ENCODE data around the gene NAGA. TPM values are rescaled to one million over a fixed set of nuclear protein-coding genes. Genes with fewer than 3 reads are reported as not detected.
"Not testable (repeated sequence)": the region's sequence is repeated elsewhere in the genome, so short reads cannot be mapped to it uniquely, and the experiment has no call there.

The NAGA gene
- total and polyA plus RNA-seq, 9 of the 15 experiments (the other 6 are each of a cell fraction or from before 2014, with no cell fraction given) = 6.5 to 20.6 (median 17.4) TPM

GRCh38 chr22:42116848-42117424, 46.3 kb upstream of the NAGA start (continued):
- TF ChIP-seq, protein P1, sequence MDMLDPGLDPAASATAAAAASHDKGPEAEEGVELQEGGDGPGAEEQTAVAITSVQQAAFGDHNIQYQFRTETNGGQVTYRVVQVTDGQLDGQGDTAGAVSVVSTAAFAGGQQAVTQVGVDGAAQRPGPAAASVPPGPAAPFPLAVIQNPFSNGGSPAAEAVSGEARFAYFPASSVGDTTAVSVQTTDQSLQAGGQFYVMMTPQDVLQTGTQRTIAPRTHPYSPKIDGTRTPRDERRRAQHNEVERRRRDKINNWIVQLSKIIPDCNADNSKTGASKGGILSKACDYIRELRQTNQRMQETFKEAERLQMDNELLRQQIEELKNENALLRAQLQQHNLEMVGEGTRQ (CRISPR knock-in tag; IDR thresholded peaks at IDR 0.05) = no peak
- TF ChIP-seq DDX20 (tag; IDR thresholded peaks at IDR 0.05; ENCODE audit: low read depth) (no peak), SMAD2 (IDR thresholded peaks at IDR 0.05; ENCODE audit: low read depth, low read length) (no peak), COPS2 (conservative IDR thresholded peaks at IDR 0.05) (no peak), FOXJ2 (tag; IDR thresholded peaks at IDR 0.05) (no peak), L3MBTL2 (IDR thresholded peaks at IDR 0.05) (no peak), ZNF398 (CRISPR knock-in tag; IDR thresholded peaks at IDR 0.05) (no peak)

DNA sequence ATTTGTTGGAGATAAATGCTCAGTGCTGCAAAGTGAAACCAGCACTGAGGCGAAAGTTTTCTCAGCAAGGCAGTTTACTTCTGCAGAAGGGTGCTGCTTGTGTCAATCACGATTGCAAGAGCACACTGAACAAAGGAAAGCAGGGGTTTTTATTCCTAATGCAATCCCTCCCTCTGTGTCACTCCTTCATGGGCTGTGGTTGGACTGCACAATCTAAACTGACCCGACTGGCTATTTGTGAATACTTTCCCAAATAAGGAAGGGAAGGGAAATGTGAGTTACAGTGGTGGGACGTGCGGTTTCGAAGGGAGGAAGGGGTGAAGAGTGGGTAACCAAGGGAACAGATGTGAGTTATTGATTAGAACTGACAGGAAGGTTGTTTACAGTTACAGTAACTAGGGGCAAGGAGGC, 44.8 kb upstream of the NAGA start:
- H3K4me1 ChIP-seq (replicated peaks in 1 of 2; ENCODE audit: control insufficient read depth in 2 of 2, insufficient read depth in 2 of 2, low read length in 2 of 2); H3K9ac ChIP-seq (ENCODE audit: insufficient read depth in 1 of 2, low read depth in 2 of 2, low read length in 2 of 2); H3K4me3 ChIP-seq; POLR2A ChIA-PET; H3K4me2 ChIP-seq (ENCODE audit: insufficient read depth, low read length); H3K27ac ChIP-seq (ENCODE audit: extremely low read depth, low read depth, low read length); DNase-seq (ENCODE audit: extremely low read depth in 1 of 4, low spot score in 3 of 4); FAIRE-seq; H2AFZ ChIP-seq (ENCODE audit: low read depth, low read length); BruUV-seq (replicated peaks); ATAC-seq; H3K9me1 ChIP-seq (ENCODE audit: control insufficient read depth, insufficient read depth, low read length); CTCF ChIA-PET (ENCODE audit: low intra/inter-chr PET ratio); H3K27me3 ChIP-seq (ENCODE audit: control insufficient read depth in 2 of 2, insufficient read depth in 2 of 2, low read length in 2 of 2); H3K9me3 ChIP-seq (replicated peaks; ENCODE audit: control insufficient read depth, insufficient read depth, low read depth, low read length); in situ Hi-C loops (cut with MboI); H3K79me2 ChIP-seq (ENCODE audit: control insufficient read depth, insufficient read depth, low read length); H4K20me1 ChIP-seq (replicated peaks; ENCODE audit: control insufficient read depth, insufficient read depth, low read length); H3K36me3 ChIP-seq (ENCODE audit: control insufficient read depth, insufficient read depth, low read length): not testable (repeated sequence)
- 9% methylated on average over 5 of the region's 6 CpGs for WGBS (ENCODE audit: insufficient coverage, low coverage, missing lambda C conversion rate)
- TF ChIP-seq CBX1 (IDR thresholded peaks at IDR 0.05; ENCODE audit: low read depth) = 0 out of 2 replicates have a peak, but pooled peaks have one; percentile 51
- TF ChIP-seq CBX3 (IDR thresholded peaks at IDR 0.05; ENCODE audit: borderline replicate concordance in 1 of 2, low read length in 2 of 2) = peak in 1 of 2 experiments; percentile 80; a peak in 1 of 3 replicates
- peak; percentile 85; the same call in 1 of the 2 replicates for TF ChIP-seq ZNF561 (CRISPR knock-in tag; conservative IDR thresholded peaks at IDR 0.05)
- peak; percentile 84; the same call in 1 of the 2 replicates for TF ChIP-seq CBX5 (IDR thresholded peaks at IDR 0.05; ENCODE audit: borderline replicate concordance, low read depth)
- TF ChIP-seq, protein P2, sequence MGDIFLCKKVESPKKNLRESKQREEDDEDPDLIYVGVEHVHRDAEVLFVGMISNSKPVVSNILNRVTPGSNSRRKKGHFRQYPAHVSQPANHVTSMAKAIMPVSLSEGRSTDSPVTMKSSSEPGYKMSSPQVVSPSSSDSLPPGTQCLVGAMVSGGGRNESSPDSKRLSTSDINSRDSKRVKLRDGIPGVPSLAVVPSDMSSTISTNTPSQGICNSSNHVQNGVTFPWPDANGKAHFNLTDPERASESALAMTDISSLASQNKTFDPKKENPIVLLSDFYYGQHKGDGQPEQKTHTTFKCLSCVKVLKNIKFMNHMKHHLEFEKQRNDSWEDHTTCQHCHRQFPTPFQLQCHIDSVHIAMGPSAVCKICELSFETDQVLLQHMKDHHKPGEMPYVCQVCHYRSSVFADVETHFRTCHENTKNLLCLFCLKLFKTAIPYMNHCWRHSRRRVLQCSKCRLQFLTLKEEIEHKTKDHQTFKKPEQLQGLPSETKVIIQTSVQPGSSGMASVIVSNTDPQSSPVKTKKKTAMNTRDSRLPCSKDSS (IDR thresholded peaks at IDR 0.05; ENCODE audit: low read depth, partially characterized antibody) = peak; percentile 77
- TF ChIP-seq RFX1 (IDR thresholded peaks at IDR 0.05) = peak; percentile 54
- 0 out of 2 replicates have a peak, but pooled peaks have one; percentile 25 for TF ChIP-seq TRIM28 (IDR thresholded peaks at IDR 0.05)
- intact Hi-C loops (cut with micrococcal nuclease) = loop anchor here (10.0 kb wide), 1 partner anchor 151 kb away; the partner anchor contains the start of gene SEPTIN3

All from K562 (cell line).